Measurements from ENCODE around the gene PTPRN2. TPM values are rescaled to one million over a fixed set of nuclear protein-coding genes. Genes with fewer than 3 reads are reported as not detected.

Gene PTPRN2
- total RNA-seq, 1 donor, result 0.09 TPM

GRCh38 chr7:158259671-158260418 is 327.8 kb downstream of the PTPRN2 start:
- TF ChIP-seq CTCF (IDR thresholded peaks at IDR 0.05; ENCODE audit: insufficient read depth, low read length), result no peak
- no peak for DNase-seq (ENCODE audit: low read depth)
- H3K4me3 ChIP-seq (ENCODE audit: low read depth, low read length), result no peak overlapping the region

GRCh38 chr7:158259141-158259540 is 328.5 kb downstream of the PTPRN2 start:
- DNase-seq (ENCODE audit: low read depth), result no peak

GRCh38 chr7:158258411-158259130 is 329.1 kb downstream of the PTPRN2 start:
- no peak for TF ChIP-seq CTCF (IDR thresholded peaks at IDR 0.05; ENCODE audit: insufficient read depth, low read length)
- no peak for DNase-seq (ENCODE audit: low read depth)
- H3K4me3 ChIP-seq (ENCODE audit: low read depth, low read length), result no peak overlapping the region

More at GRCh38 chr7:158259141-158259540, 328.5 kb downstream of the PTPRN2 start:
- TF ChIP-seq CTCF (IDR thresholded peaks at IDR 0.05; ENCODE audit: insufficient read depth, low read length), result no peak
- H3K4me3 ChIP-seq (ENCODE audit: low read depth, low read length), result no peak overlapping the region

- H3K4me3 ChIP-seq (ENCODE audit: low read depth, low read length), result no peak overlapping the region
- no peak for TF ChIP-seq CTCF (IDR thresholded peaks at IDR 0.05; ENCODE audit: insufficient read depth, low read length)
- no peak for DNase-seq (ENCODE audit: low read depth)
These were observed 329.9 kb downstream of the PTPRN2 start for GRCh38 chr7:158257516-158258410.

GRCh38 chr7:158257001-158257400 is 330.6 kb downstream of the PTPRN2 start:
- DNase-seq (ENCODE audit: low read depth), result no peak
- no peak overlapping the region for H3K4me3 ChIP-seq (ENCODE audit: low read depth, low read length)
- TF ChIP-seq CTCF (IDR thresholded peaks at IDR 0.05; ENCODE audit: insufficient read depth, low read length), result no peak

- TF ChIP-seq CTCF (IDR thresholded peaks at IDR 0.05; ENCODE audit: insufficient read depth, low read length), result no peak
- no peak overlapping the region for H3K4me3 ChIP-seq (ENCODE audit: low read depth, low read length)
- no peak for DNase-seq (ENCODE audit: low read depth)
These were observed 331.4 kb downstream of the PTPRN2 start for GRCh38 chr7:158256091-158256816.

Data from fibroblast of the aortic adventitia (primary cell).